ENCODE measurements around the gene UNC5A. TPM values are rescaled to one million over a fixed set of nuclear protein-coding genes. Genes with fewer than 3 reads are reported as not detected.

Gene UNC5A
- total RNA-seq, 1 donor from 2014 or later = 0.21 TPM

DNA sequence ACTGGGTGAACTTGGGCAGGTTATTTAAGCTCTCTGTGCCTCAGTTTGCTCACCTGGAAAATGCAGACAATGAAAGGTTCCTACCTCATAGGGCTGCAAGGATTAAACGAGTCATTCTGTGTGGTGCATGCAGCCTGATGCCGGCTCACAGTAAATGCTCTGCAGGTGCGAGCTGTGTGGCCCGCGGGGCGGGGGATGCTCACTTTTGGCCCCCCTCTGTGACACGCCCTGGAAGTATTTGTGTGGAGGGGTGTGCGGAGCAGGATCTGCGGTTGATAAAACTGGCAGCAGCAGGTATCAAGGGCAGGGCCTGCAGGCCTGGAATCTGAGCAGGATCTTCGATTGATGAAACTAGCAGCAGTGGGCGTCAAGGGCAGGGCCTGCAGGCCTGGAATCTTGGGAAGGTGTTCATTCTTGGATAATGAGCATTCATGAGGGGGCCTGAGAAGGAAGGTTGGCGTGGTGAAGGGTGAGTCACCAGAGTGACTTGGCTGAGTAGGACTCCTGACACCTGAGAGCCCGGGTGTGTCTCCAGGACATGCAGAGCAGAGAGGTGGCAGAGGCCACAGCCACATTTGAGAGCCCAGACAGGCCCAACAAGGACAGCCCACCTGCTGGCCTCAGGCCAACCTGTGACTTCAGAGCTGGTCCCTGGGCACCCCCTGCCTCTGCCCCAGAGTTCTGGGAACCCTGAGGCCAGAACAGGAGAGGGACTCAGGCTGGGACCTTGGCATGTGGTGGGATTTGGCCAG lies 11.9 kb downstream of the UNC5A start:
- H3K36me3 ChIP-seq = no peaks in the 10 kb centered on the region
- peaks cover 12% of the 10 kb centered on the region for H3K4me1 ChIP-seq
- TF ChIP-seq, protein P1, sequence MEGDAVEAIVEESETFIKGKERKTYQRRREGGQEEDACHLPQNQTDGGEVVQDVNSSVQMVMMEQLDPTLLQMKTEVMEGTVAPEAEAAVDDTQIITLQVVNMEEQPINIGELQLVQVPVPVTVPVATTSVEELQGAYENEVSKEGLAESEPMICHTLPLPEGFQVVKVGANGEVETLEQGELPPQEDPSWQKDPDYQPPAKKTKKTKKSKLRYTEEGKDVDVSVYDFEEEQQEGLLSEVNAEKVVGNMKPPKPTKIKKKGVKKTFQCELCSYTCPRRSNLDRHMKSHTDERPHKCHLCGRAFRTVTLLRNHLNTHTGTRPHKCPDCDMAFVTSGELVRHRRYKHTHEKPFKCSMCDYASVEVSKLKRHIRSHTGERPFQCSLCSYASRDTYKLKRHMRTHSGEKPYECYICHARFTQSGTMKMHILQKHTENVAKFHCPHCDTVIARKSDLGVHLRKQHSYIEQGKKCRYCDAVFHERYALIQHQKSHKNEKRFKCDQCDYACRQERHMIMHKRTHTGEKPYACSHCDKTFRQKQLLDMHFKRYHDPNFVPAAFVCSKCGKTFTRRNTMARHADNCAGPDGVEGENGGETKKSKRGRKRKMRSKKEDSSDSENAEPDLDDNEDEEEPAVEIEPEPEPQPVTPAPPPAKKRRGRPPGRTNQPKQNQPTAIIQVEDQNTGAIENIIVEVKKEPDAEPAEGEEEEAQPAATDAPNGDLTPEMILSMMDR (IDR thresholded peaks at IDR 0.05) = no peak
- H3K4me3 ChIP-seq = no peak overlapping the region
- no peak overlapping the region for H3K27ac ChIP-seq
- intact Hi-C loops (cut with DNase I) = no loop called here
- ATAC-seq (no peak), DNase-seq (no peak)
- no peaks in the 10 kb centered on the region for H3K9me3 ChIP-seq
- peaks cover 46% of the 10 kb centered on the region for H3K27me3 ChIP-seq (ENCODE audit: low read depth)

DNA sequence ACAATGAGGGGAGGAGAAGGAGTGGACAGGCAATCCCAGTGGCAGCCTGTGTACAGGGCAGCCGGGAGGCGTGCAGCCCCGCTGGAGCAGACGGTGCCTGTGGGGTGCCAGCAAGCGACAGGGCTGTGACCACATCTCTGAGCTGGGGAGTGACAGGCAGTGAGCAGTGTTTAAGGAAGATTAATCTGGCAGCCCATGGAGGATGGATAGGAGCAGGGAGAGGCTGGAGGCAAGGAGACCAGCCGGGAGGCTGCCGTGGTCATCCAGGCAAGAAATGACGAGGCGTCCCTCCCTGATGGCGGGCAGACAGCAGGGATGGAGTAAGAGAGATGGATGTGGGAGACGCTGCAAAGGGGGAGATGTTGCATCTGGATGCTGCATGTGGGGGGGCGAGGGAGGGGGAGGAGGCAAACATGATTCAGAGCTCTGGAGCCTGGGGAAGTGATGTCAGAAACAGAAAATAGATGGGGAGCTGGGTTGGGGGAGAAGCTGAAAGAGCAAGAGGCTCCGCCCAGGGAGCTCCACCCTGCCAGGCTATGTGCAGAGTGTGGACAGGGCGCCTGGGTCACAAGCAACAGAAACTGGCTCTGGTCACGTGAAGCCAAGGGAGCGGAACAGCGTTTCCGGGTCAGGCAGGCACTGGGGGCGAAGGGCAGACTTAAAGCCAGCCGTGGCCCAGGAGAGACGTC lies 12.6 kb downstream of the UNC5A start:
- H3K27ac ChIP-seq = no peak overlapping the region
- TF ChIP-seq, protein P1 (IDR thresholded peaks at IDR 0.05) = no peak
- H3K4me1 ChIP-seq = peaks cover 5% of the 10 kb centered on the region
- no peak for DNase-seq
- peaks cover 39% of the 10 kb centered on the region for H3K27me3 ChIP-seq (ENCODE audit: low read depth)
- no peak for ATAC-seq
- no peaks in the 10 kb centered on the region for H3K9me3 ChIP-seq
- H3K36me3 ChIP-seq = no peaks in the 10 kb centered on the region
- intact Hi-C loops (cut with DNase I) = no loop called here
- no peak overlapping the region for H3K4me3 ChIP-seq

- Histone ChIP-seq H3K27ac (no peak overlapping the region), H3K9me3 (no peaks in the 10 kb centered on the region), H3K4me1 (no peaks in the 10 kb centered on the region), H3K27me3 (ENCODE audit: low read depth) (peaks cover 29% of the 10 kb centered on the region), H3K4me3 (no peak overlapping the region), H3K36me3 (no peaks in the 10 kb centered on the region)
- DNase-seq = no peak
- no peak for ATAC-seq
- TF ChIP-seq, protein P1 (IDR thresholded peaks at IDR 0.05) = no peak
- intact Hi-C loops (cut with DNase I) = no loop called here
Measured at GRCh38 chr5:176823869-176824412, 13.6 kb downstream of the UNC5A start.

- H3K27me3 ChIP-seq (ENCODE audit: low read depth) = peaks cover 23% of the 10 kb centered on the region
- H3K36me3 ChIP-seq = no peaks in the 10 kb centered on the region
- H3K4me1 ChIP-seq = no peaks in the 10 kb centered on the region
- TF ChIP-seq, protein P1 (IDR thresholded peaks at IDR 0.05) = no peak
- H3K27ac ChIP-seq = no peak overlapping the region
- ATAC-seq (peak in 1 of 2 donors; percentile 39), DNase-seq (no peak)
- no peak overlapping the region for H3K4me3 ChIP-seq
- intact Hi-C loops (cut with DNase I) = no loop called here
- H3K9me3 ChIP-seq = no peaks in the 10 kb centered on the region
Measured at GRCh38 chr5:176824604-176825003, 14.2 kb downstream of the UNC5A start.

- Histone ChIP-seq H3K9me3 (no peaks in the 10 kb centered on the region), H3K27me3 (ENCODE audit: low read depth) (peaks cover 20% of the 10 kb centered on the region), H3K4me3 (no peak overlapping the region), H3K36me3 (no peaks in the 10 kb centered on the region), H3K27ac (no peak overlapping the region), H3K4me1 (no peaks in the 10 kb centered on the region)
- intact Hi-C loops (cut with DNase I) = no loop called here
- DNase-seq (no peak), ATAC-seq (no peak)
- TF ChIP-seq, protein P1 (IDR thresholded peaks at IDR 0.05) = no peak
Measured at GRCh38 chr5:176825234-176825633, 14.9 kb downstream of the UNC5A start.

All from lower lobe of right lung (tissue), 2 donors.